Pulmonary artery endothelial cell (primary cell): ENCODE results near the gene AP1M1. TPM values are rescaled to one million over a fixed set of nuclear protein-coding genes. Genes with fewer than 3 reads are reported as not detected.

ENCODE experiments used
- DNase-seq: peaks from one replicate; pipeline ENCODE4 v3.0.0-alpha.2; 2011; ENCODE audit warnings: low read depth, low spot score
- total RNA-seq: library from RNA; depleted of rRNA; stranded (reverse); fragments of >200 nt; gene quantifications from 2 replicates; pipeline ENCODE4 v1.2.3, GENCODE V29; 2014

AP1M1 gene
- total RNA-seq, 1 donor from 2014 or later: 67.3 TPM

DNA sequence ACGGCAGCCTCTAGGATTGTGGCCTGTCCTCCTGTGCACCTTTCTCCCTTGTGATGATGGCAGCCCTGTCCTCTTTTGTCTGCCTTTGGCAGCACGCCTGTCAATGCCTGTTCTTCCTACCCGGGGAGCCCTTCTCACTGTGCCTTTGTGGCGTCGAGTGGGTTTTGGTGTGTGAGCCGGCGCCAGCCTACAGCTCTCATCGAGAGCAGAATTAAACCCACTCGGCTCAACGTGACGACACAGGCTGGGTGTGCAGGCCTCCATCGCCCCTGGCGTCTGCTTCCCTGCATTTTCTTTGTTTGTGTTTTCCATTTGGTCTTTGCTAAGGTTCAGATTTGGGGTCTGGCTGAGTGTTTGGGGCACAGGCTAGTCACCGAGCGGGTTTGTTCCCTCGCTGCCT lies 34.4 kb downstream of the AP1M1 start:
- no peak for DNase-seq

DNA sequence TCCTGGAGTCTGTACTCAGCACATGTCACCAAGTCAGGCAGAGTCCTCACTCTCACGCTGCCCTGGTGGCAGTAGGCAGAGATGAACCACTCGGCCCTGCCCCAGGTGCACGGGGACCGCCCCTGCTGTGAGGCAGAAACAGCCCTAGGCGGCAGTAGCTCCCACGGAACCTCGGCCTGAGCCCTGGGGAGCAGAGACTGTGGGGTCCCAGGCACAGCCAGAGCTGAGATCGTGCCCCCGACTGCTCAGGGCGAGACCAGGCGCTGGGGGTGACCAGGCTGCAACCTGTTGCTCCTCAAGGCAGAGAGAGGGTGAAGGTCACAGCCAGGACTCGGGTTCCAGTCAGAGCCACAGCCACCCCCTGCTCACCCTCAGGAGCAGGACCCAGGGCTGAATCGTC lies 34.9 kb downstream of the AP1M1 start:
- DNase-seq: no peak

DNA sequence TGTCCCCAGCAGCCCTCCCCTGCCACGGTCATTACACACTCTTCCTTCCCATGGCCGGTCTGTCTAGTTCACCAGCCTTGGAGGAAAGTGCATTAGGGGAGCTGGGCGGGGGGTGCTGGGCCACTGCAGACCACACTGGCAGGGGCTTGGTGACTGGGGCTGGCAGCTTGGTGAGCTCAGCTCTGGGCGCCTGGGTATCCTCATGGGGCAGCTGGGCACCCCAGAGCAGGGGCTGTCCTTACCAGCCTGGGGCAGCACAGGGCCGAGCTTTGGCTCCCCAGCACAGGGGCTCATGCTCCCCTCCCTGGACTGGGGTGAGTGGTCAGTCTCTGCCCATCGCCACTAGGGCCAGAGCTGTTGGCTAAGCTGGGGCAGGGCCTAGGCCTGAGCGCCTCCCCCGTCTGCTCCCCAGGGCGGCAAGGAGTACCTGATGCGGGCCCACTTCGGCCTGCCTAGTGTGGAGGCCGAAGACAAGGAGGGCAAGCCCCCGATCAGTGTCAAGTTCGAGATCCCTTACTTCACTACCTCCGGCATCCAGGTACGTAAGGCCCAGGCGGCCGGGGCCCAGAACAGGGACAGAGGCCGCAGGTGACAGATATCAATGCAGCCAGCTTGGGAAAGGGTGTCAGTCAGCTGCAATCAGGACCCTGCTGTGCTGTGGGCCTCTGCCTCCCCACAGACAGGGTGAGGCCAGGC lies 35.5 kb downstream of the AP1M1 start:
- no peak for DNase-seq

DNA sequence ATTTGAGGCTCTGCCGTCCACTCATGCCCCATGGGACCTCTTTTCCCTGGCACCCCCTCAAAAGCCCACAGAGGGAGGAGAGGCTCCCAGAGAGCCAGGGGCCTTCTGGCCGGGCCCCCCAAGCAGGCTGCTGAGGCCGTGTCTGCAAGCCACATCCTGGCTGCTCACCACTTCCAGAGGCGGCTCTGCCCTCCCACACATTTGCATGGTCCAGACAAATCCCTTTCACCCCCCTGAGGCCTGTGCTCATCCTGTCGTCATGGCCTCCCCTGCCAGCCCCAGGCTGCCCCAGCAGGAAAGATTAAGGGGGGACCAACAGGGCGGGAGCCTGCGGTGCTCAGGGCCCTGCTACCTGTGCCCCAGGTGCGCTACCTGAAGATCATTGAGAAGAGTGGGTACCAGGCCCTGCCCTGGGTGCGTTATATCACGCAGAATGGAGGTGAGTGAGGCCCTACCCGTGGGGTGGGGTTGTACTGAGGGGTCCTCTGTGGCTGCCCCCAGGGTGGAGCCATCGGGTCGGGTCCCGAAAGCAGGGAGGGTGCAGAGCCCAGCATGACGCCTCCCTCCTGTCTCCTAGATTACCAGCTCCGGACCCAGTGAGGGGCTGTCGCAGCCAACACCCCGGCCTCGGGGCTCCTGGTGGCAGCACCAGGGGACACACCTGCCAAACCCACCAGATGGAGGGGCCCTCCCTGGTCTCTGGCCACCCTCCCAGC lies 36.3 kb downstream of the AP1M1 start:
- no peak for DNase-seq

GRCh38 chr19:16234552-16235445 lies 37.1 kb downstream of the AP1M1 start:
- DNase-seq: no peak

DNA sequence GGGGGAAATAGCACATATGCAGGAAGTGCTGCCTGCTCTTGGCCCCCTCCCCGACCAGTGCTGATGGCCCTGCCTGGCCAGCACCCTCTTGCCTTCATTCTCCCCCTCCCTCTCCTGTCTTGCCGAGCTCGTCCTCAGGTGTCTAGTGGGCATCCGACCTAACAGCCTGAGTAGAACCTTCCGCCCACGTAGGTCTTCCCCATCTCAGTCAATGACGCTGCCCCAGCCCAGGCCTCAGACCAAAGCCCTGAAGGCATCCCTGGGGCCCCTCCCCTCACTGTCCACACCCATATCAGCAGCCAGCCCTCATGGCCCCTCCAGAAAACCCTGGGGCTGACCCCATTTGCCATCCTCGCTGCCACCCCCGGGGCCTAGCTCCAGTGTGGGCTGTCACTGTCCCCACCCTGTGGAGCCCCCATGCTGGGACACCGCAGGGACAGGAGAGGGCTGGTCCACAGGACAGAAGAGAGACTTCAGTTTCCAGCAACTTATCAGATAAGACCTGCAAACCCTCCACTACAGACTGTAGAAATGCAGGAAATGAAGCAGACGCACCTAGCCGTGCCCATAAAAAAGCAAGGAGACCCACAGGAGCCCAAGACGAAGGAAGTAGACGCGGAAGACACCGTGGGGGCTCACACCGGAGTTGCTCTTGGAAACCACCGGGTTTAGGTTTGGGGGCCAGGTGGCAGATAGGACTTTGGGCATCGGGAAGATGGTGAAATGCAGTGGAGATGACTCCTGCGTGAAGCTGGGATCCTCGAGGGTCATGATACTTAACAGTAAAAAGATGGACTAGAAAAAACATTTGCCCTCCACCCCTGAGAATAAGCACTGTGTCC lies 38.3 kb downstream of the AP1M1 start:
- no peak for DNase-seq

DNA sequence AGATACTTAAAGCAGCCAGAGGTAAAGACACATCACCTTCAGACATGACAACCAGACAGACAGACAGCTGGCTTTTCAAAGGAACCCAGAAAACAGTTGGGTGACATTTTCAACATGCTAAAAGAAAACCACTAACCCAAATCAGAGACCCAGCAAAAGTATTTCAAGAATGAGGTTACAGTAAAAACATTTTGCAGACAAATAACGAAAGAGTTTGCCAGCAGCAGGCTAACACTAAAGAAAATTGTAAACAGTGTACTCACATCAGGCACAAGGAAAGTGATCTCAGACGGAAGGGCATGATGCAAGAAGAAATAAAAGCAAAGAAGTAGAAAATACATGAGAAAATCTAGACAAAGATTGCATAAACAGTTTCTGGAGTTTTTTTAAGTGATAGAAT lies 46.4 kb downstream of the AP1M1 start:
- DNase-seq: no peak

DNA sequence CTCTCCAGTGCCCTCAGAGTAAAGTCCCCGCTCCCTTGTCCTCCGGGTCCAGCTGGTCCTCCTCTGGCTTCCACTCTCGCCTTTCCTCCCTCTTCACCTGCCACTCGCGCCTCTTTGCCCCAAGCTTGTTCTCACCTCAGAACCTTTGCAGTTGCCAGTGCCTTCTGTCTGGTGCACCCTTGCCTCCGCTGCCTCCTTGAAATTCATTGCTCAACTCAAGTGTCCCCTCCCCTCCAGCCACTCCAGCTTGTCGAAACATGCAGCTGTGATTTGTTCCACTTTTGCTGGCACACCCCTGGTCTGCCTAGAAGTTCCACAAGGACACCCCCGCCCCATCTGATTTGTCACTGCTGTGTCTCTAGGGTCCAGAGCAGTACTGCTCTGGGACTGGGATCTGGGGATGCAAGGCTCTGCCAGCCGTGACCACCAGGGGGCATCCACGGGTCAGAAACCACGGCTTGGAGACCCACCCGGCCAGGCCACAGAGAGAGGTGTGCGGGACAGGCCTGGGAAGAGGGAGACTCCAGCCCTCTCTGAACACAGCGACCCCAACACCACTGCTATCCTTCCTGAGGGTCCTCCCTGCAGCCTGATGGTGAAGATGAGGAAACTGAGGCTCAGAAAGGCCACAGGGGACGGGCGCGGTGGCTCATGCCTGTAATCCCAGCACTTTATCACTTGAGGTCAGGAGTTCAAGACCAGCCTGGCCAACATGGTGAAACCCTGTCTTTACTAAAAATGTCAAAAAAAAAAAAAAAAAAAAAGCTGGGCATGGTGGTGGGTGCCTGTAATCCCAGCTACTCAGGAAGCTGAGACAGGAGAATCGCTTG lies 49.9 kb downstream of the AP1M1 start:
- peak; percentile 37 for DNase-seq

DNA sequence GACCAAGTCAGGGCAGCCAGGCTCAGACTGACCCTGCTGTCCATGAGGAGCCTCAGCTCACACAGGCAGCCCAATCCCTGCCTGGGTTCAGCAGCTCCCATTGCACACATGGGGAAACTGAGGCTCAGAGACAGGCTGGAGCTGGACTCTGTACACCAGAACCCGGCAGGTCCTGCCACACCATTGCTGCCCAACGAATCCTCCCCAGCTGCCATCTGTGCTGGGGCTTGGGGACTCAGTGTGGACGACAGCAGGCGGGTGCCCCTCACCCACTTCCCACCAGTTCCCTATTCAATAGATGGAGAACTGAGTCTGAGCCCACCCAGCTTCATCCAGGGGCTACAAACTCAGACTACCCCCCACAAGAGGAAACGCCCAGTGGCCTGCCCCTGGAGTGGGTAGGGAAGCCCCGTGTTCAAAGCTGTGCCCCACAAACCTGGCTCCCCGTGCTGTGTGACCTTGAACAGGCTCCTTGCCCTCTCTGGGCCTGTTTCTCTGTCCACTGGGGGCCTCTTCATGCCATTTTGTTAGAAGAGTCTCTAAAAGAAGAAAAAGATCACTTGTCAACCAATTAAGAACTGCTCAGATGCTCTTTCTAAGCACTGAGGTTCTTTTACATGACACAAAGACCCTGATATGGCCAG lies 50.8 kb downstream of the AP1M1 start:
- no peak for DNase-seq

DNA sequence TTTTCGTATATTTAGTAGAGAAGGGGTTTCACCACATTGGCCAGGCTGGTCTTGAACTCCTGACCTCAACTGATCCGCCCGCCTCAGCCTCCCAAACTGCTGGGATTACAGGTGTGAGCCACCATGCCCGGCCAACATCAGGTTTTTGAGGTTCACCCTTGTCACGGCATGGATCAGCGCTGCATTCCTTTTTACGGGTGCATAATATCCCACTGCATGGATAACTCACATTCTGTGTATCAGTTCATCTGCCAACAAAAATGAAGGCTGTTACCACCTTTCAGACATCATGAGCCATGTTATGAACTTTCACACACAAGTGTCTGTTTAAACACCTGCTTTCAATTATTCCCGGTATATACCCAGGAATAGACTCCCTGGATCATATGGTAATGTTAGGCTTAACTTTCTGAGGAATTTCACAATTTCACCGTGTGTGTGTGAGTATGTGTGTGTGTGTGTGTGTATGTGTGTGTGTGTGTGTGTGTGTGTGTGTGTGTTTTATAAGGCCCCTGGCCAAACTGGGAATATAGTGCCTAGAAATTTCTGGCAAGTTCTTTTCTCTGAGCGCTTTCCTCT lies 52.2 kb downstream of the AP1M1 start:
- DNase-seq: no peak

DNA sequence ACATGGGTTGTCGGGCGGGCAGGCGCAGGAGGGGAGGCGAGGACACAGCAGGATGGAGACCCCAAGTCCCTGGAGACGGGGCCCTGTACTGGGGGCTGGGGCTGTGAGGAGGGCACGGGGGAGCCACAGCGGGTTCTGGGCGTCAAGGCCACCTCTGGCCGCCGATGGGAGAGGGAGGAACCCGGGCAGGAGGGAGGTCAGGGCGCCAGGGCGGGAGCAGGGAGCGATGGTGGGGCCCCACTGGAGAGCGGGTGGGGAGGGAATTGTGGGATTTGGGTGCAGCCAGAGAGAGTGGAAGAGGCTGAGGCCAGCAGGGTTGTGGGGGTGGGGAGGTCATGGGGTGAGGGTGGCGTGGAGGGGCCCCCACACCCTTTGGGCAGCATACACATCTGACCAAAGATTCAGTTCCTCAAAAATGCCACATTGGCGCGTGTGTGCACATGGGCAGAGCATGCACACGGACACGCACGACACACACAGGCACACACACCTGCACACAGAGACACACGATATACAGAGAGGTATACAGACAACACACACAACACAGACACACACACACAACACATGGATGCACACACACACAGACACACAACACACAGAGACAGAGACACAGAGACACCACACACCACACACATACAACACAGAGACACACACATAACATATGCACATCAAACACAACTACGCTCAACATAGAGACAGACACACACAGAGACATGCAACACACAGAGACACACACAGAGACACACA lies 54.9 kb downstream of the AP1M1 start:
- no peak for DNase-seq

- DNase-seq: no peak
These were observed 57.2 kb downstream of the AP1M1 start for GRCh38 chr19:16254851-16255408.

DNA sequence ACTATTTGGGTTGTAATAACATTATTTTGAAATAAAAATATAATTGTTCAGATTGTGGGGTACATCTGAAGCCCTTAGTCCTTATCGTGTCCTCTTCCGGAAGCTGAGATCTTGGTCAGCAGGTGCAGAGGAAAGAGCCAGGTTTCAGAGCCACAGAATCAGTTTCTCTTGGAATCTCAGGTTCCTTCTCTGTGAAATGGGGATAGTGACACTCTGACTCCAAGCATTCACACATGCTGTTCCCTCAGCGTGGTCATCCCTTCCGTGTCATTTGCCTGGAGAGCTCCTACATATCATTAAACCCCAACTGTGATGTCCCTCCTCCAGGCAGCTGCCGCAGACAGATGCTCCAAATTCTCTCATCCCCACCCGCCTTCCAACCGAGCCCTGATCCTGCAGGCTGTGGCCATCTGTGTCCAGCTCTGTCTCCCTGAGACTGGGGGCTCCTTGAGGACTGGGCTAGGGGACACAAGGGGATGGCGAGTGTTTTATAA lies 59.8 kb downstream of the AP1M1 start:
- DNase-seq: no peak

DNA sequence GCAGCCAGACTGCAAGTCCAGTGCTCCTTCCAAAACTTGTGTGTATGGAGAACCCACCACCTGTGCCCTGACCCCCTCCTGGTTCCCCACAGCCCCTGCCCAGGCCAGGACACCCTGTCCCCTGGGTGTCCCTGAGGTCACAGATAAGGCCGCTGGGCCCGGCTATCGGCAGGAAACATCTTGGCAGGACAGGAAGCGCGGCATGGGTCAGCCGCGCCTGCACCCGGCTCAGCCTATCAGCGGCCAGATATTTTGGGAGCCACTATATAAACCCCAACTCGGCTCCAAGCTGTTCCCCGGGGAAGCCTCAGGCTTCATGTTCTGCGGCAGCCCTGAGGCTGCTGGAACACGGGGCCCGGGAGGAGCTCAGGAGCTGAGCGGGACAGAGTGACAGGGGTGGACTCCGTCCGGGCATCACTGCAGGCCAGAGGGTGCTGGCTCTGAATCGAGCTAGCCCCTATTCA lies 60.8 kb downstream of the AP1M1 start:
- peak; percentile 82 for DNase-seq

DNA sequence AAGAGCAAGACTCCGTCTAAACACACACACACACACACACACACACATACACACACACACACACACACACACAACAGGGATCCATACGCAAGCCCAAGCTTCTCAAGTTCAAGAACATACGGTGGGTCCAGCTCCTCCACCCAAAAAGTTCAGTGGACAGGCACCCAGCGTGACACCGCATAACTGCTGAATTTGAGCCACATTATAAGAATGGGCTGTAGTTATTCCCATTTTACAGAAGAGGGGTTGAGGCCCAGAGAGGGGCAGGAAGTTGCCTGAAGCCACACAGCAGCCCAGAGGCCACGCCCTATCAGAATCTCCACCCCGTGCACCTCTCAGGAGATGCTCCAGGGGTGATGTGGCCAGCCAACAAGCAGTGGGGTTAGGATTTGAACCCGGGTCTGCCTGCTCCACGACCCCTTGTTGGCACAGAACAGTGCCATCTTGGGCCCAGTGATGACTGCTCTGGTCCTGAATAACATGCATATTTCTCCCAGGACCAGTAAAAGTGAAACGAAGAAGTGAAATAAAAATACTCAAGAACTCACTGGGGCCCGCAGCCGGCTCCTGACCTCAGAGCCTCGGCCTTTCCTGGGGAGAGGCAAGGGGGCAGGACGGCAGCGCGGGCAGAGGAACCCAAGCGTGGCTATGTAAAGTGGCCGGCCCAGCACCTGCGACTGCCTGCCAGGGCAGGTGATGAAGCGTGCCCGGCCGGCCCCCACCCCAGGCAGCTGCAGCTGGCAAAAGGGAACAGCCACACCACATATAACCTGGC lies 61.9 kb downstream of the AP1M1 start:
- no peak for DNase-seq

DNA sequence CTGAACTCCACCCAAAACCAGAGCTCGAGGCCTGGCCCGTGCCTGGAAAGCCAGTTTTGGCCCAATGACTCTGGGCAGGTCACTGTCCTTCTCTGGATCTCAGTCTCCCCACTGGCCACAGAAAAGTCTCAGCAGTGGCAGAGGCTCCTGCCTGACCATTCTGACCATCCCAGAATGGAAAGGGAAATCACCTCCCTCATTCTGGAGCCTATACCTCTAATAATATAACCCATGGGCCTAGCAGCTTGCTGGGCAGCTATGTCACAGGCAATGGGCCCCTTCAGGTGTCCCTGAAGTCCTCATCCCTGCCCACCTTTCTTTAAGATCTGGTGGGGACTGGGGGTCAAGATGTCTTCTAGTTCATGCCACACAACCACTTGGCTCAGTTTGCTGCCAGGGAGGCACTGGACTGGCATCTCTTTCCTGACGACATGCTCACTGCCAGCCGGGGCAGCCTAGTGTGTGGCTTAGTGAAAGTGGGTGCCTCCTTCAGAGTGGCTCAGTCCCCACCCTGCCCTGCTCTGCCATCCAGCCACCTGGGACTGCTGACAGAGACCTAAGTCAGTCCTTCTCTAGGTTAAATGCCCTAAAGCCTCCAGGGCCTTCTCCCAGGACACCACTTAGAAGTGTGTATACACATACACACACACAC lies 62.6 kb downstream of the AP1M1 start:
- DNase-seq: no peak

- no peak for DNase-seq
These were observed 63.1 kb downstream of the AP1M1 start for GRCh38 chr19:16260812-16261161.
